ENCODE measurements around the gene DIP2B.

- no peak for TF ChIP-seq CTCF (IDR thresholded peaks at IDR 0.05; ENCODE audit: poor library complexity, severe bottlenecking)
- TF ChIP-seq POLR2AphosphoS5 (IDR thresholded peaks at IDR 0.05), result no peak
- TF ChIP-seq RAD21 (conservative IDR thresholded peaks at IDR 0.05), result no peak
- TF ChIP-seq EP300 (conservative IDR thresholded peaks at IDR 0.05; ENCODE audit: poor library complexity, severe bottlenecking), result no peak
Measured at GRCh38 chr12:50665170-50665569, 160.4 kb downstream of the DIP2B start.

Measured in neural cell (in vitro differentiated cells).